GM12865 (cell line): Measurements from ENCODE around the gene REEP3.
A peak's percentile ranks its signal among the peaks of the same experiment; 100 is the strongest.

Source experiments
- DNase-seq: peaks from one replicate; pipeline ENCODE4 v3.0.0; 2010; ENCODE audit warnings: low read depth
- H3K4me3 ChIP-seq: 2 replicates; pipeline ENCODE4 v1.5.1; 2011; ENCODE audit warnings: mild to moderate bottlenecking, low read depth, low read length, control low read depth
- TF ChIP-seq, protein P1 (sequence below): IDR thresholded peaks from 2 replicates; pipeline ENCODE4 v1.5.1; 2011; ENCODE audit warnings: low read length, control low read depth, low read depth, inconsistent platforms; ENCODE audit not compliant: insufficient read depth; ENCODE audit errors: missing control alignments

The REEP3 gene

DNA sequence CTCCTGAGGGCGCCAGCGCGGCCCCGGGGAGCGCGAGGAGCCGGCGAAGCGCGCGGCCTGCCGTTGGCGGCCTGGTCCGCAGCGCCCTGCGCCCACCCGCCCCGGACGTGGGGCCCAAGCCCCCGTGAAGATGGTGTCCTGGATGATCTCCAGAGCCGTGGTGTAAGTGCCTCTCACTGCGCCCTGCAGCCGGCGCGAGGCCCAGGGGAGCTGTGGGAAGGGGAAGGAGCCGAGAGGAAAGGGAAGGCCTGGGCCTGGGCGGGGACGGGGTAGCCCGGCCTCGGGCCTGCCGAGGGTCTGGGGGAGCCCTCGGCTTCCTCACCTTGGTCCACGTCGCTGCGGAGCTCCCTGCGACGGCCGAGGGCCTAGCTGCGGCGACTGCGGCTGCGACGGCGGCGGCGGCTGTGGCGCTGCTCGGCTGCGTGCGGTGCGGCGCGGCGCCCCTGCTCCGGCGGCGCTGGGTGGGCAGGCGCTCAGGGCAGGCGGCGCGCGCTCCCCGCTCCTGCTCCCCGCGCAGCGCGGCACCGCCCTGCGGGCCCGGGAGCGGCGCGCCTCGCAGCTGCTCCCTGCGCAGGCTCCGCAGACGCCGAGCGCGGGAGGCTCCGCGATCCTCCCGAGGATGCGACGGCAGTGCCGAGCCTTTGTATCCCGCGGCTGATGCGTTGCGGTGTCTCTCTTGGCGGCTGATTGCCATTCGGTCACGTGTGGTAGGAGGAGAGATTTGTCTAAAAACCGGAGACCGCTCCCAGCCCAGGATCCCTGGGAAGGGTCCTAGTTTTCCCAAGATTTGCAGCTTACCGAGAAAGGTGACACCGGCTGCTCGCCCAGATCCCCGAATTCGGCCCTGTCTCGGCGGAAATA is 445 bp downstream of the REEP3 start:
- TF ChIP-seq, protein P1, sequence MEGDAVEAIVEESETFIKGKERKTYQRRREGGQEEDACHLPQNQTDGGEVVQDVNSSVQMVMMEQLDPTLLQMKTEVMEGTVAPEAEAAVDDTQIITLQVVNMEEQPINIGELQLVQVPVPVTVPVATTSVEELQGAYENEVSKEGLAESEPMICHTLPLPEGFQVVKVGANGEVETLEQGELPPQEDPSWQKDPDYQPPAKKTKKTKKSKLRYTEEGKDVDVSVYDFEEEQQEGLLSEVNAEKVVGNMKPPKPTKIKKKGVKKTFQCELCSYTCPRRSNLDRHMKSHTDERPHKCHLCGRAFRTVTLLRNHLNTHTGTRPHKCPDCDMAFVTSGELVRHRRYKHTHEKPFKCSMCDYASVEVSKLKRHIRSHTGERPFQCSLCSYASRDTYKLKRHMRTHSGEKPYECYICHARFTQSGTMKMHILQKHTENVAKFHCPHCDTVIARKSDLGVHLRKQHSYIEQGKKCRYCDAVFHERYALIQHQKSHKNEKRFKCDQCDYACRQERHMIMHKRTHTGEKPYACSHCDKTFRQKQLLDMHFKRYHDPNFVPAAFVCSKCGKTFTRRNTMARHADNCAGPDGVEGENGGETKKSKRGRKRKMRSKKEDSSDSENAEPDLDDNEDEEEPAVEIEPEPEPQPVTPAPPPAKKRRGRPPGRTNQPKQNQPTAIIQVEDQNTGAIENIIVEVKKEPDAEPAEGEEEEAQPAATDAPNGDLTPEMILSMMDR: no peak
- H3K4me3 ChIP-seq: peak overlapping the region; percentile 77
- DNase-seq: peak; percentile 84

- TF ChIP-seq, protein P1: no peak
- DNase-seq: peak; percentile 29
- peak overlapping the region; percentile 77 for H3K4me3 ChIP-seq
Observed at GRCh38 chr10:63522277-63522687, 1.1 kb downstream of the REEP3 start.

GRCh38 chr10:63522995-63523394 is 1.8 kb downstream of the REEP3 start:
- TF ChIP-seq, protein P1: no peak
- H3K4me3 ChIP-seq: no peak overlapping the region; the same call in 1 of the 2 replicates
- no peak for DNase-seq

DNA sequence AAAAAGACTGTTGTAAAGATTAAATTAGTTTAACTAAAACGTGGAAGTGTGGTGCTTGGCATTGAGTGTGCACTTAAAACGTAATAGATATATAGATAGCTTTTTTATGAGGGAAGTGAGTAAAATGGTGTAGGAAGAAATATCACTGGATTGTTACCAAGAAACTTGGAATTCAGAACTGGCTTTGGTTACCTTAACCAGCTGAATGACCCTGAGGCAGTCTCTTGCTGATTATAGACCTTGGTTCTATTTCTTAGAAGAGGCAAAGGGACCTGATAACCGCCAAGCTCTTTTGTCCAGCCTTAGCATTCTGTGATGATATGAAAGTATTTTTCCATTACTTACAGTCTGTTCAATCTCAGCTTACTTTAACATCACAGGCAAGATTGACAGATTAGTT is 3.8 kb downstream of the REEP3 start:
- H3K4me3 ChIP-seq: no peak overlapping the region
- no peak for DNase-seq
- TF ChIP-seq, protein P1: no peak

DNA sequence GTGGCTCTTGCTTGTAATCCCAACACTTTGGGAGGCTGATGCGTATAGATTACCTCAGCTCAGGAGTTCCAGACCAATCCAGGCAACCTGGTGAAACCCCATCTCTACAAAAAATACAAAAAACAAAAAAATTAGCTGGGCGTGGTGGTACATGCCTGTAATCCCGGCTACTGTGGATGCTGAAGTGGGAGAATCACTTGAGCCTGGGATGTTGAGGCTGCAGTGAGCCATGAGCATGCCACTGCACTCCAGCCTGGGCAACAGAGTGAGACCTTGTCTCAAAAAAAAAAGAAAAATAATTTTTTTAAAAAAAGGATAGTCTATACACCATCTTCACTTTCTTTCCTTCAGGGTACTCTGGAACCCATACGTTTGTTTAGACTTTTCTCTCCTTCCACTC is 6.2 kb downstream of the REEP3 start:
- TF ChIP-seq, protein P1: no peak

DNA sequence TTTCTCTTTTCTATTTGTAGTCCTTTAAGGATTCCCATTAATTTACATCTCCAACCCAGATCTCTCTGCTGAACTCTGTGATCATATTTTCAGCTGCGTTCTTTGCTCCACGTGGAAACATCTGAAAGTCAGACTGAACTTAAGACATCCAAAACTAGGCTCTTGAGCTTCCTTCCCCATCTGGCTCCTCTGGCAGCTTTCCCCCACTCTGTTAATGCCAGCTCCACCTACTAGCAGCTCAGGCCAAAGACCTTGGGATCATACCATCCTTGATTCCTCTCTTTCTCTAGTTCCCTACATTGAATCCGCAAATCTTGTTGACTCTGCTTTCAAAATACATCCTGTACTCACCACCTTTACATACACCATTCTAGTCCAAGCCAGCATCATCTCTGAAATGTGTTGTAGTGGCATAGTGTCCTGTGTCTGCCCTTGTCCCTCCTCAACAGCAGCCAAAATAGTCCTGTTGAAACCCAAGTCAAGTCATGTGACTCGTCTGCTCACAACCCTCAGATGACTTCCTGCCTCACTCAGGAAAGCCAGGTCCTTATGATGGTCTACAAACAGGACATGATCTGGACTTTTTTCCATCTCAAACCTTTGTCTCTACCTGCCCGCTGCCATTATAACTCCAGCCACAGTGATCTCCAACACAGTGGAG is 7.0 kb downstream of the REEP3 start:
- no peak for DNase-seq
- TF ChIP-seq, protein P1: no peak
- H3K4me3 ChIP-seq: no peak overlapping the region

More for the DNA sequence above, 6.2 kb downstream of the REEP3 start:
- no peak overlapping the region for H3K4me3 ChIP-seq
- no peak for DNase-seq

DNA sequence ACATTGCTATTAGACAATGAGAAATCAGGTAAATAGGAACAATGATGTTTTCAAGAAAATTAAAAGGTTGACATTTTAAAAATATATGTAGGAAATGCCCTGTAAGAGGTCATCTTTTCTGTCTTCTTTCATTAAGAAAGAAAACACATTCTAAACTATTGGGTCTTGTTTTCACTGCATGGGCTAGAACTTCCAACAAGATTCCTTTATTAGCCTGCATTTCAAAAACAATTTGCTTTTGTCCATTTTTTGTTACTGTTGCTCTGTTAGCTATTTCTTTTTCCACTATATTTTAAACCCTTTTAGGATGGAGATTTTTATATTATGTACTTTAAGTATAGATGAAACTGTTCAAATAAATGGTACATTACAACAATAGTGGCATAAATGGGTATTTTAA is 9.2 kb downstream of the REEP3 start:
- DNase-seq: no peak
- TF ChIP-seq, protein P1: no peak
- H3K4me3 ChIP-seq: no peak overlapping the region
